Panc1 (cell line): ENCODE data around the gene ATP6V1E1. TPM values are rescaled to one million over a fixed set of nuclear protein-coding genes. Genes with fewer than 3 reads are reported as not detected.

Source experiments
- ATAC-seq: fragments of 200-7000 bp; cut with Tn5 transposase; 2 replicates; pipeline ENCODE4 v1.9.1; 2020; ENCODE audit warnings: mild to moderate bottlenecking, moderate library complexity
- BruUV-seq: library from RNA; stranded (reverse); fragments of 400-500 nt; replicated peaks from 2 replicates; lab custom pipeline; 2021; lab: Mats Ljungman, UMichigan
- CTCF ChIA-PET: fragments of 300-600 bp; sonication (Branson Sonifier 250); formaldehyde crosslinking; loops from one replicate; lab custom pipeline; 2022; ENCODE audit warnings: antibody characterized with exemption; lab: Charles Lee
- POLR2A ChIA-PET: fragments of 300-600 bp; sonication (Branson Sonifier 250); formaldehyde crosslinking; loops from one replicate; lab custom pipeline; 2022; ENCODE audit warnings: antibody characterized with exemption; lab: Charles Lee
- DNase-seq: peaks from one replicate; pipeline ENCODE4 v3.0.0-alpha.2; 2010; ENCODE audit warnings: low read depth, low spot score
- H3K27ac ChIP-seq: 2 replicates; pipeline ENCODE4 v1.5.1; 2011; ENCODE audit warnings: mild to moderate bottlenecking, low read length, inconsistent platforms
- H3K27me3 ChIP-seq: fragments of 200-500 bp; sonication (Bioruptor generic); 2 replicates; pipeline ENCODE4 v1.6.0; 2014; ENCODE audit warnings: low read length, inconsistent platforms; ENCODE audit not compliant: control insufficient read depth, insufficient read depth
- H3K36me3 ChIP-seq: fragments of 200-500 bp; sonication (Bioruptor generic); 2 replicates; pipeline ENCODE4 v1.5.1; 2014; ENCODE audit warnings: inconsistent platforms, mild to moderate bottlenecking, low read length, moderate library complexity; ENCODE audit not compliant: control insufficient read depth, insufficient read depth
- H3K4me1 ChIP-seq: 2 replicates; pipeline ENCODE4 v1.5.1; 2011; ENCODE audit warnings: inconsistent platforms, mild to moderate bottlenecking, low read length, moderate library complexity; ENCODE audit not compliant: control insufficient read depth, insufficient read depth
- H3K4me3 ChIP-seq, 2 experiments: 2 replicates each; pipeline ENCODE4 v1.5.1; 2011 to 2012; ENCODE audit warnings: low read depth in 2 of 2, low read length in 2 of 2, mild to moderate bottlenecking in 2 of 2, inconsistent platforms in 1 of 2, moderate library complexity in 1 of 2
- H3K9me3 ChIP-seq: fragments of 200-500 bp; sonication (Bioruptor generic); 2 replicates; pipeline ENCODE4 v1.5.1; 2014; ENCODE audit warnings: low read depth, mild to moderate bottlenecking, inconsistent platforms, low read length, moderate library complexity; ENCODE audit not compliant: control insufficient read depth, insufficient read depth
- CTCF ChIP-seq: fragments of 450-650 bp; IDR thresholded peaks from 2 replicates; pipeline ENCODE4 v1.5.1; 2017; ENCODE audit warnings: mild to moderate bottlenecking
- POLR2AphosphoS5 ChIP-seq: IDR thresholded peaks from 2 replicates; pipeline ENCODE4 v1.6.1; 2012; ENCODE audit warnings: mild to moderate bottlenecking, low read depth, low read length, moderate library complexity
- REST ChIP-seq, 2 experiments: IDR thresholded peaks; 2 replicates each; pipeline ENCODE4 v1.6.1; 2011 to 2012; ENCODE audit warnings: low read depth in 2 of 2, control low read depth in 1 of 2, low read length in 1 of 2, mild to moderate bottlenecking in 1 of 2, moderate library complexity in 1 of 2; ENCODE audit not compliant: insufficient read depth in 1 of 2
- SIN3A ChIP-seq: IDR thresholded peaks from 2 replicates; pipeline ENCODE4 v1.6.1; 2012; ENCODE audit warnings: low read depth, mild to moderate bottlenecking, low read length, moderate library complexity, borderline replicate concordance; ENCODE audit not compliant: insufficient read depth
- TCF7L2 ChIP-seq: IDR thresholded peaks from 2 replicates; pipeline ENCODE4 v1.6.1; 2011; ENCODE audit warnings: mild to moderate bottlenecking, low read depth, low read length, inconsistent platforms
- in situ Hi-C: cut with HindIII; loops from 2 replicates; pipeline ENCODE4 v1.10.0; 2016; ENCODE audit warnings: low sequenced_read_pairs, low pct_unique_long_range_greater_than_20kb
- intact Hi-C: fragments of 100-400 bp; cut with micrococcal nuclease; formaldehyde crosslinking; loops from one replicate; pipeline ENCODE4 v1.10.0; 2022; ENCODE audit not compliant: unreplicated experiment
- total RNA-seq: library from RNA; stranded (reverse); gene quantifications from one replicate; pipeline ENCODE4 v1.2.1, GENCODE V29; 2021; ENCODE audit not compliant: unreplicated experiment

ATP6V1E1 gene
- total RNA-seq, 1 experiment from 2014 or later, result 136 TPM

- no TSS peak for BruUV-seq
- ATAC-seq, result no peak
- CTCF ChIA-PET, result no interaction called here
- no peak for TF ChIP-seq SIN3A
- TF ChIP-seq POLR2AphosphoS5, result no peak
- TF ChIP-seq TCF7L2, result no peak
- TF ChIP-seq CTCF, result no peak
- no peak for TF ChIP-seq REST (IDR thresholded peaks at IDR 0.05; ENCODE audit: insufficient read depth in 1 of 2, low read depth in 2 of 2, low read length in 1 of 2)
- H3K9me3 ChIP-seq, result no peaks in the 10 kb centered on the region
- in situ Hi-C loops (no loop called here), intact Hi-C loops (no loop called here)
- peaks cover 11% of the 10 kb centered on the region for H3K4me1 ChIP-seq
- no peak for DNase-seq
- H3K36me3 ChIP-seq, result no peaks in the 10 kb centered on the region
- H3K4me3 ChIP-seq, result no peak overlapping the region
- H3K27ac ChIP-seq, result no peak overlapping the region
- POLR2A ChIA-PET, result interaction anchor here (1.6 kb wide), 1 partner anchor 8 kb away, joined by 3 read pairs; no protein-coding TSS in a partner anchor
- no peaks in the 10 kb centered on the region for H3K27me3 ChIP-seq
Measured at GRCh38 chr22:17579535-17579981, 49.0 kb downstream of the ATP6V1E1 start.

GRCh38 chr22:17578136-17578754 lies 50.3 kb downstream of the ATP6V1E1 start:
- no peaks in the 10 kb centered on the region for H3K27me3 ChIP-seq
- no TSS peak for BruUV-seq
- ChIA-PET POLR2A (interaction anchor here (0.6 kb wide), 1 partner anchor 481 kb away, joined by 5 read pairs; no protein-coding TSS in a partner anchor), CTCF (no interaction called here)
- intact Hi-C loops (no loop called here), in situ Hi-C loops (no loop called here)
- no peak for DNase-seq
- H3K9me3 ChIP-seq, result no peaks in the 10 kb centered on the region
- ATAC-seq, result no peak
- H3K4me1 ChIP-seq, result peaks cover 11% of the 10 kb centered on the region
- no peak overlapping the region for H3K4me3 ChIP-seq
- TF ChIP-seq CTCF, result no peak
- no peak for TF ChIP-seq SIN3A
- TF ChIP-seq TCF7L2, result no peak
- no peak for TF ChIP-seq POLR2AphosphoS5
- TF ChIP-seq REST (IDR thresholded peaks at IDR 0.05; ENCODE audit: insufficient read depth in 1 of 2, low read depth in 2 of 2, low read length in 1 of 2), result no peak
- H3K36me3 ChIP-seq, result no peaks in the 10 kb centered on the region
- H3K27ac ChIP-seq, result no peak overlapping the region
